PC-9 (cell line): ENCODE results near the gene CDIP1. TPM values are rescaled to one million over a fixed set of nuclear protein-coding genes. Genes with fewer than 3 reads are reported as not detected.

Experiments used
- BruUV-seq: library from RNA; stranded (reverse); fragments of 400-500 nt; replicated peaks from 2 replicates; lab custom pipeline; 2021; lab: Mats Ljungman, UMichigan
- CTCF ChIA-PET: fragments of 300-600 bp; sonication (Branson Sonifier 250); formaldehyde crosslinking; loops from one replicate; lab custom pipeline; 2022; ENCODE audit warnings: antibody characterized with exemption; lab: Charles Lee
- POLR2A ChIA-PET: fragments of 300-600 bp; sonication (Branson Sonifier 250); formaldehyde crosslinking; loops from one replicate; lab custom pipeline; 2022; ENCODE audit warnings: antibody characterized with exemption; ENCODE audit not compliant: unreplicated experiment; lab: Charles Lee
- DNase-seq, 2 experiments: peaks; one replicate each; pipeline versions ENCODE4 v3.0.0 to v3.0.0-alpha.2; 2015 to 2022; ENCODE audit warnings: mixed read lengths in 1 of 2
- H2AFZ ChIP-seq: fragments of 200-600 bp; sonication (generic); 2 replicates; pipeline ENCODE4 v1.8.1; 2017; ENCODE audit warnings: antibody characterized with exemption
- H3F3A ChIP-seq: fragments of 200-600 bp; sonication (generic); 2 replicates; pipeline ENCODE4 v1.8.1; 2017; ENCODE audit warnings: antibody characterized with exemption, mild to moderate bottlenecking, low read depth; ENCODE audit not compliant: insufficient read depth
- H3K27ac ChIP-seq: fragments of 200-600 bp; sonication (generic); 2 replicates; pipeline ENCODE4 v1.6.1; 2016; ENCODE audit warnings: mixed run types
- H3K27me3 ChIP-seq: fragments of 200-600 bp; sonication (generic); 2 replicates; pipeline ENCODE4 v1.6.1; 2016; ENCODE audit warnings: low read depth, mixed run types; ENCODE audit not compliant: insufficient read depth
- H3K36me3 ChIP-seq: fragments of 200-600 bp; sonication (generic); 2 replicates; pipeline ENCODE4 v1.6.1; 2016; ENCODE audit warnings: low read depth, mixed run types
- H3K4me1 ChIP-seq: fragments of 200-600 bp; sonication (generic); replicated peaks from 2 replicates; pipeline ENCODE4 v1.6.1; 2016; ENCODE audit warnings: mixed run types; ENCODE audit not compliant: insufficient read depth
- H3K4me2 ChIP-seq: fragments of 200-600 bp; sonication (generic); 2 replicates; pipeline ENCODE4 v1.6.1; 2017; ENCODE audit warnings: mixed run types
- H3K4me3 ChIP-seq: fragments of 200-600 bp; sonication (generic); 2 replicates; pipeline ENCODE4 v1.6.1; 2016; ENCODE audit warnings: mixed run types
- H3K79me2 ChIP-seq: fragments of 200-600 bp; sonication (generic); 2 replicates; pipeline ENCODE4 v1.6.1; 2017; ENCODE audit warnings: low read depth, mixed run types
- H3K9me2 ChIP-seq: fragments of 200-600 bp; sonication (generic); 2 replicates; pipeline ENCODE4 v1.8.1; 2017; ENCODE audit warnings: mild to moderate bottlenecking; ENCODE audit not compliant: insufficient read depth
- H3K9me3 ChIP-seq: fragments of 200-600 bp; sonication (generic); 2 replicates; pipeline ENCODE4 v1.8.1; 2016; ENCODE audit warnings: low read depth; ENCODE audit not compliant: insufficient read depth
- H4K20me1 ChIP-seq: fragments of 200-600 bp; sonication (generic); 2 replicates; pipeline ENCODE4 v1.8.1; 2017; ENCODE audit not compliant: insufficient read depth
- CTCF ChIP-seq: fragments of 200-600 bp; sonication (generic); conservative IDR thresholded peaks from 2 replicates; pipeline ENCODE4 v1.6.1; 2017; ENCODE audit warnings: mixed run types, antibody characterized with exemption, mild to moderate bottlenecking, moderate library complexity
- EZH2 ChIP-seq: fragments of 200-600 bp; sonication (generic); IDR thresholded peaks from 2 replicates; pipeline ENCODE4 v1.8.0; 2017; ENCODE audit warnings: antibody characterized with exemption, low read depth
- intact Hi-C: fragments of 100-400 bp; cut with micrococcal nuclease; formaldehyde crosslinking; loops from one replicate; pipeline ENCODE4 v1.10.0; 2022; ENCODE audit not compliant: unreplicated experiment
- total RNA-seq: library from RNA; stranded (reverse); gene quantifications from 2 replicates; pipeline ENCODE4 v1.2.3, GENCODE V29; 2021

Gene CDIP1
- total RNA-seq, 1 experiment from 2014 or later, result 10.7 TPM

DNA sequence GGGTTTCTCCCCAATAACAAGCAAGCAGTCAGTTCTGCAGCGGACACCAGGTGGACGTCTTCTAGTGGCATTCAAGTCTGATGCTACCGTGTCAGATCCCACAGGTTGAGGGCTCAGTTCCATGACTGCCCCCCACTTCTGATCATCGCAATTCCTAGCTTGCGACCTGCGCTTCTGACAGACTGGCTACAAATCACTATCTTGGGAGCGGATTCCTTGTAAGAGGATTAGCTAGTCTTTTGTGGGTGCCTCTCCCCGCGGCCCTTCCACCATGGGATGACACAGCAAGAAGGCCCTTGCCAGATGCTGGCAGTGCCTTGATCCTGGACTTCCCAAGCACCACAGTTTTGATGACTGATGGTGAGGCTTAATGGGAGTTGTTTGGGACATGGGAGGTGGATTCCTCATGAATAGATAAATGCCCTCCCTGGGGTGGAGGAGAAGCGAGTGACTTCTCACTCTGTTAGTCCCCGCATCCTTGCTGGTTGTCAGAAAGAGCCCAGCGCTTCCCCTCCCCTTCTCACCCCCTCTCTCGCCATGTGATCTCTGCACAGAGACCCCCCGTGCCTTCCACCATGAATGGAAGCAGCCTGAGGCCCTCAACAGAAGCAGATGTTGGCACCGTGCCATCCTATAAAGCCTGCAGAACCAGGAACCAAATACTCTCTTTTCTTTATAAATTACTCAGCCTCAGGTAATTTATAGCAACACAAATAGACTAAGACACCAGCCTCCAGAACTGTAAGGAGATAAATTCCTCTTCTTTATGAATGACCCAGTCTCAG is 19.1 kb downstream of the CDIP1 start:
- Histone ChIP-seq H4K20me1 (no peaks in the 10 kb centered on the region; the same call in 1 of the 2 replicates), H3K9me2 (no peaks in the 10 kb centered on the region), H3K36me3 (no peaks in the 10 kb centered on the region), H2AFZ (no peak overlapping the region), H3K9me3 (no peaks in the 10 kb centered on the region), H3K4me2 (no peak overlapping the region), H3K4me1 (no peaks in the 10 kb centered on the region), H3K27ac (no peak overlapping the region), H3K27me3 (no peaks in the 10 kb centered on the region), H3K79me2 (no peaks in the 10 kb centered on the region), H3F3A (peaks cover 4% of the 10 kb centered on the region; the same call in 1 of the 2 replicates), H3K4me3 (no peak overlapping the region)
- POLR2A ChIA-PET, result no interaction called here
- CTCF ChIA-PET, result no interaction called here
- DNase-seq, result no peak
- intact Hi-C loops, result no loop called here
- no TSS peak for BruUV-seq
- no peak for TF ChIP-seq EZH2
- TF ChIP-seq CTCF, result no peak

GRCh38 chr16:4517812-4518680 is 20.5 kb downstream of the CDIP1 start:
- Histone ChIP-seq H3K9me2 (no peaks in the 10 kb centered on the region), H3K4me3 (no peak overlapping the region), H3K79me2 (no peaks in the 10 kb centered on the region), H3K4me1 (no peaks in the 10 kb centered on the region), H3F3A (peaks cover 4% of the 10 kb centered on the region; the same call in 1 of the 2 replicates), H3K4me2 (no peak overlapping the region), H4K20me1 (no peaks in the 10 kb centered on the region; the same call in 1 of the 2 replicates), H3K27me3 (no peaks in the 10 kb centered on the region), H2AFZ (no peak overlapping the region), H3K27ac (no peak overlapping the region), H3K36me3 (no peaks in the 10 kb centered on the region), H3K9me3 (no peaks in the 10 kb centered on the region)
- peak; percentile 74 for TF ChIP-seq CTCF
- TF ChIP-seq EZH2, result no peak
- POLR2A ChIA-PET, result interaction anchor here (0.7 kb wide), 2 partner anchors 31 to 284 kb away, joined by 4 to 11 read pairs; no protein-coding TSS in a partner anchor
- intact Hi-C loops, result loop anchor here (1.0 kb wide), 2 partner anchors 67 to 106 kb away; partner anchors contain the start of gene MGRN1
- DNase-seq, result peak in 1 of 2 experiments; percentile 45
- CTCF ChIA-PET, result interaction anchor here (0.5 to 0.6 kb wide), 3 partner anchors 98 to 180 kb away, joined by 3 to 4 read pairs (median 4); partner anchors contain the start of gene MGRN1
- BruUV-seq, result no TSS peak

- Histone ChIP-seq H3K9me3 (no peaks in the 10 kb centered on the region), H3K27me3 (no peaks in the 10 kb centered on the region), H2AFZ (no peak overlapping the region), H3K9me2 (no peaks in the 10 kb centered on the region), H3K4me1 (no peaks in the 10 kb centered on the region), H3K36me3 (no peaks in the 10 kb centered on the region), H4K20me1 (no peaks in the 10 kb centered on the region; the same call in 1 of the 2 replicates), H3K27ac (no peak overlapping the region), H3F3A (peaks cover 4% of the 10 kb centered on the region; the same call in 1 of the 2 replicates), H3K79me2 (no peaks in the 10 kb centered on the region), H3K4me2 (no peak overlapping the region), H3K4me3 (no peak overlapping the region)
- TF ChIP-seq CTCF (no peak), EZH2 (no peak)
- ChIA-PET CTCF (no interaction called here), POLR2A (interaction anchor here (0.6 kb wide), 1 partner anchor 120 kb away, joined by 6 read pairs; no protein-coding TSS in a partner anchor)
- intact Hi-C loops, result no loop called here
- no TSS peak for BruUV-seq
- no peak for DNase-seq
These were observed 22.9 kb downstream of the CDIP1 start for GRCh38 chr16:4515611-4516233.
